GM12878 (cell line): ENCODE results near the gene TMEM175. TPM values are rescaled to one million over a fixed set of nuclear protein-coding genes. Genes with fewer than 3 reads are reported as not detected.

Experiments
- BCLAF1 ChIP-seq: fragments of 450-650 bp; IDR thresholded peaks from 2 replicates; pipeline ENCODE4 v1.6.1; 2017; ENCODE audit warnings: antibody characterized with exemption, mild to moderate bottlenecking, moderate library complexity
- BHLHE40 ChIP-seq, 2 experiments: fragments of 450-650 bp in 1 of 2; IDR thresholded peaks; 2 replicates each; pipeline ENCODE4 v1.6.1; 2011 to 2017; ENCODE audit warnings: low read depth in 2 of 2, borderline replicate concordance in 1 of 2, improper control_type of control experiment in 1 of 2, low read length in 1 of 2, mild to moderate bottlenecking in 1 of 2
- BMI1 ChIP-seq: fragments of 450-650 bp; IDR thresholded peaks from 2 replicates; pipeline ENCODE4 v1.6.1; 2016; ENCODE audit warnings: mild to moderate bottlenecking, moderate library complexity, borderline replicate concordance
- CHD1 ChIP-seq: IDR thresholded peaks from 2 replicates; pipeline ENCODE4 v1.6.1; 2012; ENCODE audit warnings: low read depth, low read length, improper control_type of control experiment
- ETV6 ChIP-seq, 2 experiments: fragments of 450-650 bp in 1 of 2; IDR thresholded peaks in 1 of 2; conservative IDR thresholded peaks in 1 of 2; 2 replicates each; pipeline ENCODE4 v1.6.1; 2014; ENCODE audit warnings: antibody characterized with exemption in 1 of 2, borderline replicate concordance in 1 of 2, low read depth in 1 of 2, mild to moderate bottlenecking in 1 of 2, moderate library complexity in 1 of 2
- EZH2 ChIP-seq: IDR thresholded peaks from 2 replicates; pipeline ENCODE4 v1.6.1; 2012; ENCODE audit warnings: low read depth, mild to moderate bottlenecking, control low read depth, inconsistent platforms, low read length, borderline replicate concordance; ENCODE audit not compliant: control insufficient read depth
- FOS ChIP-seq: IDR thresholded peaks from 3 replicates; pipeline ENCODE4 v1.6.1; 2011; ENCODE audit warnings: borderline replicate concordance; ENCODE audit not compliant: insufficient read length; ENCODE audit errors: extremely low read depth
- FOXM1 ChIP-seq: IDR thresholded peaks from 2 replicates; pipeline ENCODE4 v1.6.1; 2012; ENCODE audit warnings: low read depth, mild to moderate bottlenecking, inconsistent platforms, low read length, moderate library complexity
- KDM1A ChIP-seq: fragments of 200-600 bp; sonication (generic); IDR thresholded peaks from 2 replicates; pipeline ENCODE4 v1.6.1; 2016; ENCODE audit warnings: borderline replicate concordance
- LARP7 ChIP-seq: fragments of 450-650 bp; IDR thresholded peaks from 2 replicates; pipeline ENCODE4 v1.6.1; 2017; ENCODE audit warnings: mild to moderate bottlenecking
- NFXL1 ChIP-seq: fragments of 450-650 bp; IDR thresholded peaks from 2 replicates; pipeline ENCODE4 v1.6.1; 2017; ENCODE audit warnings: antibody characterized with exemption, mild to moderate bottlenecking, borderline replicate concordance
- NR2C1 ChIP-seq: fragments of 450-650 bp; IDR thresholded peaks from 2 replicates; pipeline ENCODE4 v1.6.1; 2017; ENCODE audit warnings: antibody characterized with exemption, mild to moderate bottlenecking, moderate library complexity
- POLR2A ChIP-seq: IDR thresholded peaks from 2 replicates; pipeline ENCODE4 v1.6.1; 2011; ENCODE audit warnings: low read depth, mild to moderate bottlenecking, low read length
- RAD51 ChIP-seq: fragments of 450-650 bp; IDR thresholded peaks from 2 replicates; pipeline ENCODE4 v1.6.1; 2016; ENCODE audit warnings: moderate library complexity, mild to moderate bottlenecking, inconsistent platforms
- TCF12 ChIP-seq: IDR thresholded peaks from 2 replicates; pipeline ENCODE4 v1.6.1; 2011; ENCODE audit warnings: low read depth, mild to moderate bottlenecking, low read length
- YBX1 ChIP-seq: fragments of 450-650 bp; IDR thresholded peaks from 2 replicates; pipeline ENCODE4 v1.6.1; 2016; ENCODE audit warnings: antibody characterized with exemption
- ZBED1 ChIP-seq: IDR thresholded peaks from 2 replicates; pipeline ENCODE4 v1.6.1; 2016; ENCODE audit warnings: borderline replicate concordance
- ZNF217 ChIP-seq: fragments of 450-650 bp; IDR thresholded peaks from 2 replicates; pipeline ENCODE4 v1.6.1; 2017; ENCODE audit warnings: antibody characterized with exemption, mild to moderate bottlenecking
- ZNF274 ChIP-seq: IDR thresholded peaks from one replicate; pipeline ENCODE4 v1.8.0; 2011; ENCODE audit not compliant: insufficient read length, insufficient read depth
- ZSCAN29 ChIP-seq: fragments of 450-650 bp; IDR thresholded peaks from 2 replicates; pipeline ENCODE4 v1.6.1; 2017; ENCODE audit warnings: mild to moderate bottlenecking, moderate library complexity
- ZZZ3 ChIP-seq: IDR thresholded peaks from 2 replicates; pipeline ENCODE4 v1.6.1; 2011; ENCODE audit warnings: low read depth; ENCODE audit not compliant: control insufficient read depth, insufficient read length
- polyA plus RNA-seq, 11 experiments: library from polyadenylated mRNA; depleted of rRNA in 4 of 11; unstranded in 6 of 11; stranded (reverse) in 5 of 11; fragments of >200 nt; fragmentation: Nextera tagmentation in 4 of 11; fragmentation: Illumina TruSeq in 1 of 11; extraction: Ambion mirVana in 4 of 11; extraction: Trizol in 1 of 11; gene quantifications; 1 replicate in 1 of 11; 2 replicates in 10 of 11; pipeline versions ENCODE4 v1.2.1 to v1.2.3, GENCODE V29; 2011 to 2016; ENCODE audit warnings: inconsistent platforms in 2 of 11, missing spikeins in 2 of 11, low read depth in 1 of 11
- total RNA-seq, 4 experiments: library from RNA; depleted of rRNA in 3 of 4; stranded (reverse); fragments of >200 nt in 3 of 4; fragmentation: Illumina TruSeq in 1 of 4; extraction: Trizol in 1 of 4; gene quantifications; 2 replicates each; pipeline versions ENCODE4 v1.2.1 to v1.2.3, GENCODE V29; 2013 to 2021
- TF ChIP-seq, protein P1 (sequence below): IDR thresholded peaks from 2 replicates; pipeline ENCODE4 v1.6.1; 2012; ENCODE audit warnings: improper control_type of control experiment, low read depth, low read length; ENCODE audit not compliant: insufficient replicate concordance
- TF ChIP-seq, protein P2 (sequence below): IDR thresholded peaks from 2 replicates; pipeline ENCODE4 v1.6.1; 2012; ENCODE audit warnings: low read depth, low read length, improper control_type of control experiment

The TMEM175 gene
- total and polyA plus RNA-seq, 10 of the 15 experiments (the other 5 are each of a cell fraction or from before 2014, with no cell fraction given) = 0.11 to 39.5 (median 22.3) TPM

GRCh38 chr4:931960-932712 lies at the start of gene TMEM175, which contains the start of gene GAK (continued):
- TF ChIP-seq, protein P1, sequence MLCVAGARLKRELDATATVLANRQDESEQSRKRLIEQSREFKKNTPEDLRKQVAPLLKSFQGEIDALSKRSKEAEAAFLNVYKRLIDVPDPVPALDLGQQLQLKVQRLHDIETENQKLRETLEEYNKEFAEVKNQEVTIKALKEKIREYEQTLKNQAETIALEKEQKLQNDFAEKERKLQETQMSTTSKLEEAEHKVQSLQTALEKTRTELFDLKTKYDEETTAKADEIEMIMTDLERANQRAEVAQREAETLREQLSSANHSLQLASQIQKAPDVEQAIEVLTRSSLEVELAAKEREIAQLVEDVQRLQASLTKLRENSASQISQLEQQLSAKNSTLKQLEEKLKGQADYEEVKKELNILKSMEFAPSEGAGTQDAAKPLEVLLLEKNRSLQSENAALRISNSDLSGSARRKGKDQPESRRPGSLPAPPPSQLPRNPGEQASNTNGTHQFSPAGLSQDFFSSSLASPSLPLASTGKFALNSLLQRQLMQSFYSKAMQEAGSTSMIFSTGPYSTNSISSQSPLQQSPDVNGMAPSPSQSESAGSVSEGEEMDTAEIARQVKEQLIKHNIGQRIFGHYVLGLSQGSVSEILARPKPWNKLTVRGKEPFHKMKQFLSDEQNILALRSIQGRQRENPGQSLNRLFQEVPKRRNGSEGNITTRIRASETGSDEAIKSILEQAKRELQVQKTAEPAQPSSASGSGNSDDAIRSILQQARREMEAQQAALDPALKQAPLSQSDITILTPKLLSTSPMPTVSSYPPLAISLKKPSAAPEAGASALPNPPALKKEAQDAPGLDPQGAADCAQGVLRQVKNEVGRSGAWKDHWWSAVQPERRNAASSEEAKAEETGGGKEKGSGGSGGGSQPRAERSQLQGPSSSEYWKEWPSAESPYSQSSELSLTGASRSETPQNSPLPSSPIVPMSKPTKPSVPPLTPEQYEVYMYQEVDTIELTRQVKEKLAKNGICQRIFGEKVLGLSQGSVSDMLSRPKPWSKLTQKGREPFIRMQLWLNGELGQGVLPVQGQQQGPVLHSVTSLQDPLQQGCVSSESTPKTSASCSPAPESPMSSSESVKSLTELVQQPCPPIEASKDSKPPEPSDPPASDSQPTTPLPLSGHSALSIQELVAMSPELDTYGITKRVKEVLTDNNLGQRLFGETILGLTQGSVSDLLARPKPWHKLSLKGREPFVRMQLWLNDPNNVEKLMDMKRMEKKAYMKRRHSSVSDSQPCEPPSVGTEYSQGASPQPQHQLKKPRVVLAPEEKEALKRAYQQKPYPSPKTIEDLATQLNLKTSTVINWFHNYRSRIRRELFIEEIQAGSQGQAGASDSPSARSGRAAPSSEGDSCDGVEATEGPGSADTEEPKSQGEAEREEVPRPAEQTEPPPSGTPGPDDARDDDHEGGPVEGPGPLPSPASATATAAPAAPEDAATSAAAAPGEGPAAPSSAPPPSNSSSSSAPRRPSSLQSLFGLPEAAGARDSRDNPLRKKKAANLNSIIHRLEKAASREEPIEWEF = no peak
- TF ChIP-seq ZNF217 (no peak), EZH2 (no peak), ZNF274 (no peak), YBX1 (no peak), NFXL1 (no peak), FOXM1 (no peak), LARP7 (peak; percentile 91), RAD51 (no peak), CHD1 (peak; percentile 63; the same call in 1 of the 2 replicates), BMI1 (no peak), KDM1A (no peak), BCLAF1 (no peak), BHLHE40 (IDR thresholded peaks at IDR 0.05; ENCODE audit: borderline replicate concordance in 1 of 2, low read depth in 2 of 2, low read length in 1 of 2) (peak; percentile 71 to 95), ZSCAN29 (no peak), ZZZ3 (no peak), FOS (no peak), POLR2A (peak; percentile 98), NR2C1 (peak; percentile 73), TCF12 (0 out of 2 replicates have a peak, but pooled peaks have one; percentile 59), ETV6 (conservative IDR thresholded peaks at IDR 0.05 in 1 of 2, IDR thresholded peaks at IDR 0.05 in 1 of 2; ENCODE audit: borderline replicate concordance in 1 of 2, low read depth in 1 of 2) (no peak), ZBED1 (no peak)
- TF ChIP-seq, protein P2, sequence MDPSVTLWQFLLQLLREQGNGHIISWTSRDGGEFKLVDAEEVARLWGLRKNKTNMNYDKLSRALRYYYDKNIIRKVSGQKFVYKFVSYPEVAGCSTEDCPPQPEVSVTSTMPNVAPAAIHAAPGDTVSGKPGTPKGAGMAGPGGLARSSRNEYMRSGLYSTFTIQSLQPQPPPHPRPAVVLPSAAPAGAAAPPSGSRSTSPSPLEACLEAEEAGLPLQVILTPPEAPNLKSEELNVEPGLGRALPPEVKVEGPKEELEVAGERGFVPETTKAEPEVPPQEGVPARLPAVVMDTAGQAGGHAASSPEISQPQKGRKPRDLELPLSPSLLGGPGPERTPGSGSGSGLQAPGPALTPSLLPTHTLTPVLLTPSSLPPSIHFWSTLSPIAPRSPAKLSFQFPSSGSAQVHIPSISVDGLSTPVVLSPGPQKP = peak; percentile 88
